Spleen (tissue), 11 donors: ENCODE measurements around the gene SH2D7. TPM values are rescaled to one million over a fixed set of nuclear protein-coding genes. Genes with fewer than 3 reads are reported as not detected.
"Not testable (repeated sequence)": the region's sequence is repeated elsewhere in the genome, so short reads cannot be mapped to it uniquely, and the experiment has no call there.

Experiments used
- DNase-seq: peaks from one replicate; pipeline ENCODE4 v3.0.0-alpha.2; 2020
- H3K27ac ChIP-seq, 8 donors: fragments of 200-600 bp; sonication (generic) in 7 of 8; 1 replicate in 4 of 8; 2 replicates in 4 of 8; pipeline versions ENCODE4 v1.5.0 to v1.8.0; 2016 to 2021; ENCODE audit warnings: inconsistent platforms in 4 of 8, mild to moderate bottlenecking in 4 of 8, moderate library complexity in 1 of 8
- H3K27me3 ChIP-seq, 7 donors: fragments of 200-600 bp; sonication (generic) in 6 of 7; replicated peaks in 1 of 7; 1 replicate in 4 of 7; 2 replicates in 3 of 7; pipeline versions ENCODE4 v1.5.0 to v1.8.0; 2016 to 2021; ENCODE audit warnings: inconsistent platforms in 3 of 7, mild to moderate bottlenecking in 1 of 7
- H3K36me3 ChIP-seq, 6 donors: fragments of 200-600 bp; sonication (generic) in 5 of 6; 1 replicate in 4 of 6; 2 replicates in 2 of 6; pipeline versions ENCODE4 v1.5.0 to v1.8.0; 2016 to 2021; ENCODE audit warnings: inconsistent platforms in 2 of 6
- H3K4me1 ChIP-seq, 6 donors: fragments of 200-600 bp; sonication (generic) in 5 of 6; 1 replicate in 3 of 6; 2 replicates in 3 of 6; pipeline versions ENCODE4 v1.5.0 to v1.8.0; 2016 to 2021; ENCODE audit warnings: inconsistent platforms in 3 of 6
- H3K4me3 ChIP-seq, 8 donors: fragments of 200-600 bp; sonication (generic) in 7 of 8; 1 replicate in 4 of 8; 2 replicates in 4 of 8; pipeline versions ENCODE4 v1.5.0 to v1.8.0; 2016 to 2021; ENCODE audit warnings: inconsistent platforms in 4 of 8, mild to moderate bottlenecking in 4 of 8, moderate library complexity in 2 of 8
- H3K9me3 ChIP-seq, 8 donors: fragments of 200-600 bp; sonication (generic) in 7 of 8; 1 replicate in 4 of 8; 2 replicates in 4 of 8; pipeline versions ENCODE4 v1.5.0 to v1.8.0; 2016 to 2021; ENCODE audit warnings: inconsistent platforms in 4 of 8
- POLR2A ChIP-seq, 3 donors: fragments of 450-650 bp; IDR thresholded peaks; one replicate each; pipeline ENCODE4 v1.5.1; 2017; ENCODE audit warnings: antibody characterized with exemption in 3 of 3, mild to moderate bottlenecking in 1 of 3
- POLR2AphosphoS5 ChIP-seq, 3 donors: sonication (generic); formaldehyde crosslinking; IDR thresholded peaks; one replicate each; pipeline ENCODE4 v1.5.1; 2017; ENCODE audit warnings: antibody characterized with exemption in 3 of 3
- WGBS, 5 donors: extraction: QIAGEN DNeasy Blood & Tissue Kit in 3 of 5; methylation state at CpG; one replicate each; pipeline versions ENCODE4 v1.1.5 to v1.1.7; 2013 to 2018; 5-methylcytosine and 5-hydroxymethylcytosine counted together
- intact Hi-C: fragments of 100-400 bp; cut with DNase I; formaldehyde crosslinking; loops from one replicate; pipeline ENCODE4 v1.15.0; 2023; ENCODE audit warnings: low total_unique reads
- polyA plus RNA-seq, 3 donors: library from polyadenylated mRNA; stranded (reverse); fragments of 200-250 nt; gene quantifications; one replicate each; pipeline ENCODE4 v1.2.1, GENCODE V29; 2013
- small RNA-seq, 4 donors: library from RNA; depleted of rRNA; stranded (forward); fragments of <200 nt; gene quantifications; one replicate each; pipeline ENCODE3, GENCODE V24; 2016
- total RNA-seq, 7 donors: library from RNA; depleted of rRNA in 3 of 7; stranded (reverse); fragments of >200 nt in 3 of 7; fragmentation: NEBNext Ultra II Directional in 4 of 7; extraction: Animal tissue kit (Norgen Biotek cat#: 25700) in 4 of 7; gene quantifications; one replicate each; pipeline versions ENCODE4 v1.1.0 to v1.2.1, GENCODE V29; 2016 to 2021
- TF ChIP-seq, protein P1 (sequence below), 11 experiments: fragments of 200-600 bp in 7 of 11; fragments of 450-650 bp in 4 of 11; sonication (generic) in 4 of 11; IDR thresholded peaks in 8 of 11; conservative IDR thresholded peaks in 3 of 11; 1 replicate in 7 of 11; 2 replicates in 4 of 11; pipeline versions ENCODE4 v1.4.0 to v1.8.0; 2016 to 2021; ENCODE audit warnings: antibody characterized with exemption in 11 of 11, inconsistent platforms in 4 of 11, mild to moderate bottlenecking in 1 of 11
- donor health status: healthy with polysubstance abuse.
- donor health status: DM: no; HTN: no; CAD: no; lungs with moderate emphysema.
- donor health status: DM: no; HTN: no; CAD: no.
- donor health status: Bipolar disorder and iron deficiency.
- donor health status: healthy.
- donor health status: DM: no; HTN: no; CAD: no.
- donor health status: DM: yes; HTN: yes; CAD: no.

Gene SH2D7
- total and polyA plus RNA-seq, 10 donors = not detected

DNA sequence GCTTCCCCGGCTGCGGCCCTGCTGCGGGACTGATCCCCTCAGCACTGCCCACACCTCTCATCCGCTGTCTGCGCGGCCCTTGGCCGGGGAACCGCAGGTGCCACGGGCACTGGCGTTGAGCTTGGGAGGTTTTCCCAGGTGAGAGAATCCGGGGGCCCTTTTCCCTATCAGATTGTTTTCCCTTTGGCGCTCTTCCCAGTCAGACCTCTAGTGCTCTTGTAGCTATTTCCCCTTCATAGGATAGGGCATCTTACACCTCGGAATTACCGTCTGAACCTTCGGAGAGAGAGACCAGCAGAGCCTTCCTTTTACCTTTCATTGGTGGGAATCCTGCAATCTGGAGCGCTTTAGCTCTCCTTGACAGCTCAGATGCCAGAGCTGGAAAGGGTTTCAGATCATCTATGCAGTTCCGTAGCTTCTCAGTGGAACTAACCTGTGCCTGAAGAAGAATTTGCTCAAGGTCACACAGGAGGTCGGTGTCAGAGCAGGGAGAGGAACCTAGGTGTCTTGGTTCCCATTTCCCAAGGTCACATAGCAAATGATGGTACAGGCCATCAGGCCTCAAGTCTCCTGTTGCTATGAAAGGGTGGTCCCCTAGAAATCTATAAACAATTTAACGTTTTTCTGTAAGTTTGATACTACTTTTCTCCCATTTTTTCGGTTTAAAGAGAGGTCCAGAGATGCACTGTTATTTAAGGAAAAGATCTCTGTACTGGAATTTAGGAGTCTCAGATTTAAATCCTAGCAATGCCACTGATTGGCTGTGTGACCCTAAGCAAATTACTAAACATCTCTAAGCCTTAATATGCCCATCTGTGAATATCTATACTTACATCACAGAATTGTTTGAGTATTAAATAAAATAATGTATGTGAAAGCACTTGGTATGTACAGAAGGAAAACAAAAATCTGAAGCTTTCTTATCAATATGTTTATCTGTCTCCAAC is 57.7 kb downstream of the SH2D7 start:
- Histone ChIP-seq H3K9me3 (no peaks in the 10 kb centered on the region), H3K4me3 (peak overlapping the region; percentile 49 to 96 (median 80)), H3K4me1 (peaks cover 15 to 69% (median 30%) of the 10 kb centered on the region in 6 donors), H3K27me3 (no peaks in the 10 kb centered on the region), H3K36me3 (peaks cover 0 to 6% (median 0%) of the 10 kb centered on the region in 6 donors), H3K27ac (peak overlapping the region; percentile 48 to 94 (median 88))
- TF ChIP-seq POLR2A (IDR thresholded peaks at IDR 0.05) (no peak), POLR2AphosphoS5 (IDR thresholded peaks at IDR 0.05) (no peak)
- TF ChIP-seq, protein P1, sequence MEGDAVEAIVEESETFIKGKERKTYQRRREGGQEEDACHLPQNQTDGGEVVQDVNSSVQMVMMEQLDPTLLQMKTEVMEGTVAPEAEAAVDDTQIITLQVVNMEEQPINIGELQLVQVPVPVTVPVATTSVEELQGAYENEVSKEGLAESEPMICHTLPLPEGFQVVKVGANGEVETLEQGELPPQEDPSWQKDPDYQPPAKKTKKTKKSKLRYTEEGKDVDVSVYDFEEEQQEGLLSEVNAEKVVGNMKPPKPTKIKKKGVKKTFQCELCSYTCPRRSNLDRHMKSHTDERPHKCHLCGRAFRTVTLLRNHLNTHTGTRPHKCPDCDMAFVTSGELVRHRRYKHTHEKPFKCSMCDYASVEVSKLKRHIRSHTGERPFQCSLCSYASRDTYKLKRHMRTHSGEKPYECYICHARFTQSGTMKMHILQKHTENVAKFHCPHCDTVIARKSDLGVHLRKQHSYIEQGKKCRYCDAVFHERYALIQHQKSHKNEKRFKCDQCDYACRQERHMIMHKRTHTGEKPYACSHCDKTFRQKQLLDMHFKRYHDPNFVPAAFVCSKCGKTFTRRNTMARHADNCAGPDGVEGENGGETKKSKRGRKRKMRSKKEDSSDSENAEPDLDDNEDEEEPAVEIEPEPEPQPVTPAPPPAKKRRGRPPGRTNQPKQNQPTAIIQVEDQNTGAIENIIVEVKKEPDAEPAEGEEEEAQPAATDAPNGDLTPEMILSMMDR (IDR thresholded peaks at IDR 0.05 in 8 of 11, conservative IDR thresholded peaks at IDR 0.05 in 3 of 11) = no peak
- DNase-seq = no peak
- 11 to 25% (median 13%) methylated on average over 10 to 20 of the region's 20 CpGs for WGBS, 5 donors
- intact Hi-C loops = no loop called here

DNA sequence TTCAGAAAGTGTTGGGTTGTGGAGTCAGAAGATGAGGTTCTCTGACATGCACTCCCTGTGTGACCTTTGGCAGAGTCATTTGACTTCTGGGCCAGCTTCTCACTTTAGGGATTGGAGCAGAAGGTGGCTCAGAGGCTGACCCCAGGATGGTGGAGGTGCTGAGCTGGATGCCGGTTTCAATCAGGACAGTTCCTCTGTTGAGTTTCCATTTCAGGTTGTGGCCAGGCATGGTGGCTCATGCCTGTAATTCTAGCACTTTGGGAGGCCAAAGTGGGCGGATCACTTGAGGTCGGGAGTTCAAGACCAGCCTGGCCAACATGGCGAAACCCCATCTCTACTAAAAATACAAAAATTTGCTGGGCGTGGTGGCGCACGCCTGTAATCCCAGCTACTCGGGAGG is 58.7 kb downstream of the SH2D7 start:
- H3K36me3 ChIP-seq = peaks cover 0 to 16% (median 0%) of the 10 kb centered on the region in 6 donors
- H3K27me3 ChIP-seq, intact Hi-C loops, H3K9me3 ChIP-seq, DNase-seq, H3K27ac ChIP-seq: not testable (repeated sequence)
- 88 to 93% (median 89%) methylated on average over 7 to 8 of the region's 8 CpGs for WGBS, 5 donors
- H3K4me3 ChIP-seq = peak overlapping the region in 1 of 8 donors; percentile 96
- peaks cover 15 to 79% (median 36%) of the 10 kb centered on the region in 6 donors for H3K4me1 ChIP-seq

Small RNAs within 50 kb of the gene (small RNA-seq; reads per million reads assigned to genes)
- 0 reads per million in 4 donors for gene RF00092

Other genes with a start within 250 kb of the SH2D7 start
- 100 to 1,000 TPM in 5 of 7 donors, 10 to 100 TPM in 2; 88.7 to 131 (median 106) TPM for gene TBC1D2B, start 14.8 kb upstream of the SH2D7 start, total RNA-seq
- 10 to 100 TPM in 2 of 3 donors, 1 to 10 TPM in 1; 9.4 to 19.4 (median 10.0) TPM for gene TBC1D2B, start 14.8 kb upstream of the SH2D7 start, polyA plus RNA-seq
- 1 to 10 TPM; 1.0 to 5.0 (median 3.5) TPM for gene CIB2, start 38.9 kb downstream of the SH2D7 start, total RNA-seq
- 1 to 10 TPM; 1.7 to 3.2 (median 3.1) TPM for gene CIB2, start 38.9 kb downstream of the SH2D7 start, polyA plus RNA-seq
- gene IDH3A, start 56.8 kb downstream of the SH2D7 start, total RNA-seq = 10 to 100 TPM; 63.9 to 90.7 (median 74.0) TPM
- 10 to 100 TPM; 27.6 to 36.5 (median 31.7) TPM for gene IDH3A, start 56.8 kb downstream of the SH2D7 start, polyA plus RNA-seq
- under 1 TPM in 3 of 7 donors, not detected in 4; 0.16 to 0.26 (median 0.23) TPM for gene ACSBG1, start 142.0 kb downstream of the SH2D7 start, total RNA-seq
- gene ACSBG1, start 142.0 kb downstream of the SH2D7 start, polyA plus RNA-seq = under 1 TPM; 0.19 to 0.33 (median 0.28) TPM
- 10 to 100 TPM; 12.7 to 51.7 (median 18.1) TPM for gene DNAJA4, start 172.0 kb downstream of the SH2D7 start, total RNA-seq
- 10 to 100 TPM in 1 of 3 donors, 1 to 10 TPM in 2; 6.0 to 10.5 (median 7.2) TPM for gene DNAJA4, start 172.0 kb downstream of the SH2D7 start, polyA plus RNA-seq
- 10 to 100 TPM; 33.3 to 60.6 (median 40.5) TPM for gene SKIC8, start 207.0 kb downstream of the SH2D7 start, total RNA-seq
- gene SKIC8, start 207.0 kb downstream of the SH2D7 start, polyA plus RNA-seq = 10 to 100 TPM; 41.2 to 52.3 (median 42.1) TPM
- 100 to 1,000 TPM in 1 of 7 donors, 10 to 100 TPM in 6; 18.7 to 159 (median 30.8) TPM for gene CRABP1, start 247.8 kb downstream of the SH2D7 start, total RNA-seq
- gene CRABP1, start 247.8 kb downstream of the SH2D7 start, polyA plus RNA-seq = 10 to 100 TPM in 1 of 3 donors, 1 to 10 TPM in 2; 3.5 to 29.1 (median 6.3) TPM